Measurements from ENCODE around the gene ALG9. TPM values are rescaled to one million over a fixed set of nuclear protein-coding genes. Genes with fewer than 3 reads are reported as not detected.
A peak's percentile ranks its signal among the peaks of the same experiment; 100 is the strongest.
"Not testable (repeated sequence)": the region's sequence is repeated elsewhere in the genome, so short reads cannot be mapped to it uniquely, and the experiment has no call there.

The ALG9 gene
- total RNA-seq, 4 donors from 2014 or later, result 10.3 to 22.5 (median 14.9) TPM

GRCh38 chr11:111886032-111886431 lies 14.7 kb upstream of the ALG9 start:
- no peaks in the 10 kb centered on the region for H3K27me3 ChIP-seq
- intact Hi-C loops (cut with DNase I; ENCODE audit: low total_unique reads), result no loop called here
- in situ Hi-C loops (cut with MboI; ENCODE audit: low sequenced_read_pairs in 4 of 4), result no loop called here
- H3K4me3 ChIP-seq, result no peak overlapping the region
- ATAC-seq (no peak), DNase-seq (no peak)
- H3K36me3 ChIP-seq, result no peaks in the 10 kb centered on the region
- TF ChIP-seq POLR2A (IDR thresholded peaks at IDR 0.05) (no peak), CTCF (IDR thresholded peaks at IDR 0.05 in 4 of 5, conservative IDR thresholded peaks at IDR 0.05 in 1 of 5) (no peak)
- no peak overlapping the region for H3K27ac ChIP-seq
- no peaks in the 10 kb centered on the region for H3K4me1 ChIP-seq
- H3K9me3 ChIP-seq, result no peaks in the 10 kb centered on the region

DNA sequence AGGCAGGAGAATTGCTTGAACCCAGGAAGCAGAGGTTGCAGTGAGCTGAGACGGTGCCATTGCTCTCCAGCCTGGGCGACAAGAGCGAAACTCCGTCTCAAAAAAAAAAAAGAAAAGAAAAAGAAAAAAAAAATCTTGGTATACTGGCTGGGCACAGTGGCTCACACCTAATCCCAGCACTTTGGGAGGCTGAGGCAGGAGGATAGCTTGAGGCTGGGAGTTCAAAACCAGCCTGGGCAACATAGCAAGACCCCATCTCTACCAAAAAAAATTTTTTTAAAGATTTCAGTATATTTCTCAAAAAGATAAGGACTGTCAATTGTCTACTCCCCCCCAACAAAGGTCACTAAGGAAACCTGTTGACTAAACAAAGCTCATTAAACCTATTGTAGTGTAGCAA lies 13.7 kb upstream of the ALG9 start:
- H3K36me3 ChIP-seq; H3K27ac ChIP-seq; ATAC-seq; H3K4me3 ChIP-seq; in situ Hi-C loops (cut with MboI; ENCODE audit: low sequenced_read_pairs in 4 of 4); H3K4me1 ChIP-seq; H3K9me3 ChIP-seq; intact Hi-C loops (cut with DNase I; ENCODE audit: low total_unique reads); H3K27me3 ChIP-seq; DNase-seq: not testable (repeated sequence)

DNA sequence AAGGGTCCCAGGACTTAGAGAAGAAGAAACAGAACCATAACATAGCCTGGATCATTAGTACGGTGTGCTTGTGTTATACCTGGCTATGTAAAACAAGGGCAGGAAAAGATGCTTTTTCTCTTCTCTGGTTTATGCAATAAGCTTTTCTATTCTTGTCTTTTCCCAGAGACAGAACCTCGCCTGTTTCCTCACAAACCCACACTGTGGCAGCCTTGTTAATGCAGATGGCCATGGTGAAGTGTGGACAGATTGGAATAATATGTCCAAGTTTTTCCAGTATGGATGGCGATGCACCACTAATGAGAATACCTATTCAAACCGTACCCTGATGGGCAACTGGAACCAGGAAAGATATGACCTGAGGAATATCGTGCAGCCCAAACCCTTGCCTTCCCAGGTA lies 10.8 kb upstream of the ALG9 start:
- in situ Hi-C loops (cut with MboI; ENCODE audit: low sequenced_read_pairs in 4 of 4), result no loop called here

DNA sequence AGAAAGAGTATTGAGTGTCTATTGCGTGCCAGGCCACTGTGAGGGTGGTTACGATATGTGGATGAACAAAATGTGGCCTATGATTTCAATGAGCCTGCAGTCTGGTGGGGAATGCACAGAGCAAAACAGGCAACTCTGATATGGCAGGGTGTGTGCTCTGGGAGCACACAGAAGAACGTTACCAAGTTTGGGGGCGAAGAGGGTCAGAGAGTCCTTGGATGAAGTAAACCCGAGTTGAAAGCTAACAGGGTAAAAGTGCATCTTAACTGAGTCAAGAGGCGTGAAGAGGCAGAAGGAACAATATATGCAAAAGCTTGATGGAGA lies 8.2 kb upstream of the ALG9 start:
- peak; percentile 1 for ATAC-seq
- Histone ChIP-seq H3K4me3 (peak overlapping the region; percentile 58 to 75 (median 68)), H3K9me3 (no peaks in the 10 kb centered on the region), H3K4me1 (peaks cover 8 to 19% of the 10 kb centered on the region in 2 donors), H3K36me3 (no peaks in the 10 kb centered on the region), H3K27me3 (no peaks in the 10 kb centered on the region), H3K27ac (peak overlapping the region; percentile 81 to 92 (median 88))
- in situ Hi-C loops (cut with MboI; ENCODE audit: low sequenced_read_pairs in 4 of 4), result loop anchor here (5.0 to 10.0 kb wide), 6 partner anchors 33 to 205 kb away; partner anchors contain the start of genes CRYAB (in 1 of the 4), DIXDC1 (in 1 of the 4), HSPB2 (in 1 of the 4) and NKAPD1 (in 1 of the 4)
- intact Hi-C loops (cut with DNase I; ENCODE audit: low total_unique reads), result loop anchor here (1.0 to 10.0 kb wide), 7 partner anchors 31 to 1435 kb away; partner anchors contain the start of genes CRYAB, SDHD, TIMM8B and TTC12
- no peak for DNase-seq
- no peak for TF ChIP-seq POLR2A (IDR thresholded peaks at IDR 0.05)
- no peak for TF ChIP-seq CTCF (IDR thresholded peaks at IDR 0.05 in 4 of 5, conservative IDR thresholded peaks at IDR 0.05 in 1 of 5)

More for the DNA sequence above, 10.8 kb upstream of the ALG9 start:
- Histone ChIP-seq H3K4me1 (peaks cover 8 to 19% of the 10 kb centered on the region in 2 donors), H3K36me3 (no peaks in the 10 kb centered on the region), H3K4me3 (no peak overlapping the region), H3K9me3 (no peaks in the 10 kb centered on the region), H3K27ac (no peak overlapping the region), H3K27me3 (no peaks in the 10 kb centered on the region)
- ATAC-seq (no peak), DNase-seq (no peak)
- intact Hi-C loops (cut with DNase I; ENCODE audit: low total_unique reads), result no loop called here
- TF ChIP-seq POLR2A (IDR thresholded peaks at IDR 0.05) (no peak), CTCF (IDR thresholded peaks at IDR 0.05 in 4 of 5, conservative IDR thresholded peaks at IDR 0.05 in 1 of 5) (no peak)

- DNase-seq (peak; percentile 97 to 98), ATAC-seq (peak; percentile 92 to 93)
- in situ Hi-C loops (cut with MboI; ENCODE audit: low sequenced_read_pairs in 4 of 4), result loop anchor here (5.0 to 10.0 kb wide), 6 partner anchors 33 to 206 kb away; partner anchors contain the start of genes CRYAB (in 1 of the 4), DIXDC1 (in 1 of the 4), HSPB2 (in 1 of the 4) and NKAPD1 (in 1 of the 4)
- Histone ChIP-seq H3K36me3 (no peaks in the 10 kb centered on the region), H3K4me3 (peak within 1 kb of the TSS; percentile 58 to 75 (median 68)), H3K27me3 (no peaks in the 10 kb centered on the region), H3K9me3 (no peaks in the 10 kb centered on the region), H3K27ac (peak within 1 kb of the TSS; percentile 81 to 92 (median 88)), H3K4me1 (peaks cover 8 to 19% of the 10 kb centered on the region in 2 donors)
- intact Hi-C loops (cut with DNase I; ENCODE audit: low total_unique reads), result loop anchor here (1.0 to 10.0 kb wide), 7 partner anchors 32 to 1436 kb away; partner anchors contain the start of genes CRYAB, SDHD, TIMM8B and TTC12
- TF ChIP-seq POLR2A (IDR thresholded peaks at IDR 0.05) (peak; percentile 47 to 69), CTCF (IDR thresholded peaks at IDR 0.05 in 4 of 5, conservative IDR thresholded peaks at IDR 0.05 in 1 of 5) (peak; percentile 97 to 99 (median 98))
Observed at GRCh38 chr11:111878849-111879636, 7.7 kb upstream of the ALG9 start, which contains the start of the genes CFAP68 and FDXACB1. Gene CFAP68 (plus strand): TSS chr11:111879541. CDS start chr11:111879561, 20 bp downstream. Gene FDXACB1 (minus strand): TSS chr11:111879165. CDS start chr11:111879132, 33 bp downstream.
